CD4-positive, alpha-beta T cell treated with Interleukin-12 subunit alpha and Interleukin-12 subunit beta, for 1 hour (primary cell): ENCODE measurements around the gene SPAG5.
"Not testable (repeated sequence)": the region's sequence is repeated elsewhere in the genome, so short reads cannot be mapped to it uniquely, and the experiment has no call there.

Experiments
- DNase-seq: peaks from one replicate; pipeline ENCODE4 v3.0.0-alpha.2; 2020

Gene SPAG5

GRCh38 chr17:28599311-28600184, 723 bp upstream of the SPAG5 start:
- DNase-seq: peak; percentile 68

- no peak for DNase-seq
Measured at GRCh38 chr17:28598389-28598788, 436 bp downstream of the SPAG5 start.

- DNase-seq: no peak
Measured at GRCh38 chr17:28597606-28598383, 1.0 kb downstream of the SPAG5 start.

- no peak for DNase-seq
Measured at GRCh38 chr17:28592260-28592659, 6.6 kb downstream of the SPAG5 start.

GRCh38 chr17:28585851-28586250, 13.0 kb downstream of the SPAG5 start:
- no peak for DNase-seq

- DNase-seq: no peak
Measured at GRCh38 chr17:28584434-28584833, 14.4 kb downstream of the SPAG5 start.

GRCh38 chr17:28582513-28582912, 16.3 kb downstream of the SPAG5 start:
- DNase-seq: no peak

- DNase-seq: no peak
Measured at GRCh38 chr17:28580959-28581358, 17.9 kb downstream of the SPAG5 start.

- DNase-seq: no peak
Measured at GRCh38 chr17:28579526-28579925, 19.3 kb downstream of the SPAG5 start.

GRCh38 chr17:28578246-28579195, 20.3 kb downstream of the SPAG5 start:
- DNase-seq: no peak

GRCh38 chr17:28577466-28577824, 21.4 kb downstream of the SPAG5 start:
- no peak for DNase-seq

- peak; percentile 98 for DNase-seq
Measured at GRCh38 chr17:28576758-28577465, 21.9 kb downstream of the SPAG5 start, which contains the start of gene ALDOC. ALDOC (minus strand) TSS chr17:28576895; CDS start chr17:28575532, 1,363 bp downstream.

- DNase-seq: not testable (repeated sequence)
Measured at GRCh38 chr17:28576016-28576415, 22.8 kb downstream of the SPAG5 start.

- DNase-seq: no peak
Measured at GRCh38 chr17:28575126-28575795, 23.6 kb downstream of the SPAG5 start.

- DNase-seq: no peak
Measured at GRCh38 chr17:28574526-28574925, 24.3 kb downstream of the SPAG5 start.

GRCh38 chr17:28573966-28574480, 24.8 kb downstream of the SPAG5 start:
- no peak for DNase-seq

GRCh38 chr17:28573521-28573920, 25.3 kb downstream of the SPAG5 start:
- no peak for DNase-seq

- DNase-seq: no peak
Measured at GRCh38 chr17:28573040-28573380, 25.8 kb downstream of the SPAG5 start.

- DNase-seq: no peak
Measured at GRCh38 chr17:28572259-28573039, 26.4 kb downstream of the SPAG5 start.

GRCh38 chr17:28571361-28572122, 27.3 kb downstream of the SPAG5 start, which contains the start of gene PIGS:
PIGS (minus strand) TSS chr17:28571524; CDS start chr17:28571496, 28 bp downstream.
- DNase-seq: peak; percentile 91
